HepG2 (cell line): ENCODE data around the gene DLG4. TPM values are rescaled to one million over a fixed set of nuclear protein-coding genes. Genes with fewer than 3 reads are reported as not detected.

Experiments used
- ATAC-seq: fragments of 200-7000 bp; cut with Tn5 transposase; 3 replicates; pipeline ENCODE4 v1.9.1; 2020; ENCODE audit warnings: mild to moderate bottlenecking, moderate library complexity
- BruUV-seq: library from RNA; stranded (reverse); fragments of 400-500 nt; replicated peaks from 2 replicates; lab custom pipeline; 2021; lab: Mats Ljungman, UMichigan
- CTCF ChIA-PET: fragments of 300-600 bp; formaldehyde crosslinking; extraction: SDS; loops from one replicate; lab custom pipeline; 2021; ENCODE audit warnings: low total read pairs, inconsistent platforms, low intra/inter-chr PET ratio; lab: Yijun Ruan, JAX
- POLR2A ChIA-PET: fragments of 350-600 bp; sonication (Branson Sonifier 250); formaldehyde crosslinking; loops from one replicate; lab custom pipeline; 2020; ENCODE audit warnings: antibody characterized with exemption, inconsistent platforms; lab: Yijun Ruan, JAX
- DNase-seq: peaks from one replicate; pipeline ENCODE4 v3.0.0-alpha.2; 2015; ENCODE audit warnings: low spot score
- FAIRE-seq: peaks from 3 replicates; lab custom pipeline; 2011; peaks lifted over from hg19 to GRCh38; lab: Jason Lieb, UNC
- H2AFZ ChIP-seq: one replicate; pipeline ENCODE4 v1.6.1; 2011; ENCODE audit warnings: low read length, inconsistent platforms
- H3K27ac ChIP-seq: fragments of 300-600 bp; 3 replicates; pipeline ENCODE4 v1.8.0; 2011; ENCODE audit warnings: mixed run types, mild to moderate bottlenecking, mixed read lengths, low read length, inconsistent platforms; ENCODE audit not compliant: insufficient read depth; ENCODE audit errors: extremely low read length
- H3K27me3 ChIP-seq, 2 experiments: fragments of 200-600 bp in 1 of 2; 2 replicates in 1 of 2; 3 replicates in 1 of 2; pipeline versions ENCODE4 v1.6.0 to v1.8.0; 2011; ENCODE audit warnings: low read length in 2 of 2, mild to moderate bottlenecking in 2 of 2, moderate library complexity in 2 of 2, inconsistent platforms in 1 of 2; ENCODE audit not compliant: insufficient read depth in 2 of 2, control insufficient read depth in 1 of 2
- H3K36me3 ChIP-seq, 2 experiments: fragments of 200-600 bp in 1 of 2; replicated peaks in 1 of 2; 2 replicates in 1 of 2; 3 replicates in 1 of 2; pipeline versions ENCODE4 v1.5.1 to v1.8.0; 2011; ENCODE audit warnings: low read length in 2 of 2, inconsistent platforms in 1 of 2; ENCODE audit not compliant: insufficient read depth in 2 of 2, control insufficient read depth in 1 of 2
- H3K4me1 ChIP-seq: 2 replicates; pipeline ENCODE4 v1.5.1; 2012; ENCODE audit warnings: low read length, inconsistent platforms; ENCODE audit not compliant: insufficient read depth
- H3K4me2 ChIP-seq: 2 replicates; pipeline ENCODE4 v1.6.0; 2011; ENCODE audit warnings: low read depth, low read length, inconsistent platforms
- H3K4me3 ChIP-seq, 3 experiments: fragments of 200-600 bp in 1 of 3; sonication (generic), shearing (Covaris generic) in 1 of 3; replicated peaks in 1 of 3; 2 replicates each; pipeline ENCODE4 v1.5.1; 2011 to 2016; ENCODE audit warnings: low read length in 3 of 3, inconsistent platforms in 2 of 3, low read depth in 2 of 3, mild to moderate bottlenecking in 2 of 3, control low read depth in 1 of 3, mixed read lengths in 1 of 3; ENCODE audit not compliant: insufficient read depth in 1 of 3
- H3K79me2 ChIP-seq: one replicate; pipeline ENCODE4 v1.6.1; 2011; ENCODE audit warnings: low read length, inconsistent platforms; ENCODE audit not compliant: insufficient read depth
- H3K9ac ChIP-seq: 2 replicates; pipeline ENCODE4 v1.6.0; 2011; ENCODE audit warnings: mild to moderate bottlenecking, low read depth, low read length, inconsistent platforms; ENCODE audit not compliant: insufficient read depth
- H3K9me3 ChIP-seq: 2 replicates; pipeline ENCODE4 v1.5.1; 2012; ENCODE audit warnings: mild to moderate bottlenecking, low read length
- H4K20me1 ChIP-seq: 2 replicates; pipeline ENCODE4 v1.6.0; 2011; ENCODE audit warnings: inconsistent platforms, mild to moderate bottlenecking, low read length, moderate library complexity; ENCODE audit not compliant: insufficient read depth
- FOSL1 ChIP-seq: sonication (generic); formaldehyde crosslinking; IDR thresholded peaks from 2 replicates; pipeline ENCODE4 v1.9.0; 2021; ENCODE audit warnings: missing genetic modification reagents, borderline replicate concordance
- GFI1 ChIP-seq: sonication (generic); formaldehyde crosslinking; IDR thresholded peaks from 2 replicates; pipeline ENCODE4 v1.5.0; 2020; ENCODE audit warnings: missing genetic modification reagents, mild to moderate bottlenecking, borderline replicate concordance
- LCORL ChIP-seq, 2 experiments: fragments of 450-650 bp in 1 of 2; sonication (generic) in 1 of 2; formaldehyde crosslinking in 1 of 2; IDR thresholded peaks; 2 replicates each; pipeline versions ENCODE4 v1.5.0 to v1.6.1; 2017 to 2020; ENCODE audit warnings: antibody characterized with exemption in 1 of 2, missing genetic modification reagents in 1 of 2
- NAIF1 ChIP-seq: sonication (generic); formaldehyde crosslinking; IDR thresholded peaks from 2 replicates; pipeline ENCODE4 v1.5.0; 2020; ENCODE audit warnings: mild to moderate bottlenecking, missing genetic modification reagents, borderline replicate concordance
- NR2C2 ChIP-seq: sonication (generic); formaldehyde crosslinking; IDR thresholded peaks from 2 replicates; pipeline ENCODE4 v1.4.0; 2020; ENCODE audit warnings: missing genetic modification reagents, mild to moderate bottlenecking, moderate library complexity, borderline replicate concordance
- POLR2A ChIP-seq, 2 experiments: IDR thresholded peaks; 2 replicates each; pipeline ENCODE4 v1.6.1; 2011; ENCODE audit warnings: low read depth in 2 of 2, low read length in 2 of 2, mild to moderate bottlenecking in 1 of 2, moderate library complexity in 1 of 2; ENCODE audit not compliant: insufficient read depth in 1 of 2
- SMAD3 ChIP-seq: sonication (generic); formaldehyde crosslinking; IDR thresholded peaks from 2 replicates; pipeline ENCODE4 v1.4.0; 2020; ENCODE audit warnings: missing genetic modification reagents
- SRY ChIP-seq: sonication (generic); formaldehyde crosslinking; IDR thresholded peaks from 2 replicates; pipeline ENCODE4 v1.8.0; 2022; ENCODE audit warnings: mild to moderate bottlenecking, missing genetic modification reagents
- TFE3 ChIP-seq: IDR thresholded peaks from 2 replicates; pipeline ENCODE4 v1.6.1; 2016
- ZFP90 ChIP-seq: sonication (generic); formaldehyde crosslinking; IDR thresholded peaks from 2 replicates; pipeline ENCODE4 v1.8.0; 2022; ENCODE audit warnings: missing genetic modification reagents, mild to moderate bottlenecking, inconsistent platforms, borderline replicate concordance
- ZKSCAN8 ChIP-seq: IDR thresholded peaks from 2 replicates; pipeline ENCODE4 v1.6.1; 2016; ENCODE audit warnings: borderline replicate concordance, missing genetic modification reagents, missing compliant biosample characterization
- ZMAT3 ChIP-seq: sonication (generic); formaldehyde crosslinking; conservative IDR thresholded peaks from 2 replicates; pipeline ENCODE4 v1.7.0; 2021; ENCODE audit warnings: missing genetic modification reagents
- ZNF33B ChIP-seq: sonication (generic); formaldehyde crosslinking; IDR thresholded peaks from 2 replicates; pipeline ENCODE4 v1.5.1; 2020; ENCODE audit warnings: mild to moderate bottlenecking, missing genetic modification reagents
- ZNF501 ChIP-seq: sonication (generic); formaldehyde crosslinking; IDR thresholded peaks from 2 replicates; pipeline ENCODE4 v1.5.1; 2020; ENCODE audit warnings: mild to moderate bottlenecking, moderate library complexity, missing genetic modification reagents
- ZNF597 ChIP-seq: sonication (generic); formaldehyde crosslinking; IDR thresholded peaks from 2 replicates; pipeline ENCODE4 v1.5.0; 2020; ENCODE audit warnings: missing genetic modification reagents
- ZNF614 ChIP-seq: IDR thresholded peaks from 2 replicates; pipeline ENCODE4 v1.6.1; 2018; ENCODE audit warnings: missing biosample characterization, missing genetic modification reagents, inconsistent platforms, borderline replicate concordance
- ZNF670 ChIP-seq: sonication (generic); formaldehyde crosslinking; IDR thresholded peaks from 2 replicates; pipeline ENCODE4 v1.8.0; 2022; ENCODE audit warnings: mild to moderate bottlenecking, missing genetic modification reagents, borderline replicate concordance
- WGBS: methylation state at CpG from one replicate; pipeline ENCODE4 v1.1.6; 2017; ENCODE audit warnings: low lambda C conversion rate; 5-methylcytosine and 5-hydroxymethylcytosine counted together
- in situ Hi-C: cut with HindIII; loops from 2 replicates; pipeline ENCODE4 v1.10.0; 2017; ENCODE audit warnings: low pct_unique_long_range_greater_than_20kb; ENCODE audit not compliant: extremely low pct_ligation_motif_present
- intact Hi-C: fragments of 100-400 bp; cut with micrococcal nuclease; formaldehyde crosslinking; loops from one replicate; pipeline ENCODE4 v1.10.0; 2022; ENCODE audit not compliant: unreplicated experiment
- polyA plus RNA-seq, 8 experiments: library from polyadenylated mRNA; depleted of rRNA in 3 of 8; stranded (reverse) in 7 of 8; unstranded in 1 of 8; fragments of >200 nt; fragmentation: Illumina TruSeq in 4 of 8; extraction: Trizol in 4 of 8; gene quantifications; 2 replicates each; pipeline versions ENCODE4 v1.2.1 to v1.2.3, GENCODE V29; 2011 to 2016; ENCODE audit warnings: low read depth in 4 of 8, missing spikeins in 1 of 8, mixed read lengths in 1 of 8; ENCODE audit not compliant: insufficient read depth in 1 of 8
- total RNA-seq, 5 experiments: library from RNA; depleted of rRNA; stranded (reverse); fragments of >200 nt; fragmentation: Illumina TruSeq; extraction: Trizol; gene quantifications; 2 replicates each; pipeline ENCODE4 v1.2.3, GENCODE V29; 2016; ENCODE audit warnings: low read depth in 1 of 5
- TF ChIP-seq, protein P1 (sequence below): sonication (generic); formaldehyde crosslinking; IDR thresholded peaks from 2 replicates; pipeline ENCODE4 v1.5.1; 2020; ENCODE audit warnings: mild to moderate bottlenecking, missing genetic modification reagents

Gene DLG4
- total and polyA plus RNA-seq, 2 of the 13 experiments (the other 11 are each of a cell fraction or from before 2014, with no cell fraction given), result 0.71 to 4.3 TPM

GRCh38 chr17:7183433-7184090, 36.1 kb downstream of the DLG4 start:
- peak; percentile 47 for ATAC-seq
- 69% methylated on average over 7 of the region's 7 CpGs for WGBS
- Histone ChIP-seq H3K9me3 (no peaks in the 10 kb centered on the region), H3K27ac (peak overlapping the region; percentile 60), H2AFZ (no peak overlapping the region), H3K27me3 (no peaks in the 10 kb centered on the region; a peak in 1 of 5 replicates), H3K4me3 (peak overlapping the region; percentile 14 to 64 (median 35)), H3K36me3 (no peaks in the 10 kb centered on the region), H3K9ac (peak overlapping the region; percentile 52; the same call in 1 of the 2 replicates), H4K20me1 (no peaks in the 10 kb centered on the region), H3K79me2 (peaks cover 6% of the 10 kb centered on the region), H3K4me1 (peaks cover 64% of the 10 kb centered on the region), H3K4me2 (peak overlapping the region; percentile 75)
- intact Hi-C loops, result no loop called here
- in situ Hi-C loops, result no loop called here
- ChIA-PET POLR2A (interaction anchor here (0.8 to 4.0 kb wide), 15 partner anchors 10 to 148 kb away, joined by 3 to 24 read pairs (median 6); partner anchors contain the start of genes ACADVL, ASGR2, DLG4 and GABARAP), CTCF (no interaction called here)
- DNase-seq, result peak; percentile 72
- no peak for FAIRE-seq
- no TSS peak for BruUV-seq
- TF ChIP-seq ZMAT3 (CRISPR knock-in tag), result 0 out of 2 replicates have a peak, but pooled peaks have one; percentile 10
- no peak for TF ChIP-seq ZNF670 (CRISPR knock-in tag)
- TF ChIP-seq NR2C2 (CRISPR knock-in tag), result 0 out of 2 replicates have a peak, but pooled peaks have one; percentile 19
- TF ChIP-seq NAIF1, result 0 out of 2 replicates have a peak, but pooled peaks have one; percentile 16
- no peak for TF ChIP-seq ZNF597 (CRISPR knock-in tag)
- no peak for TF ChIP-seq ZFP90 (CRISPR knock-in tag)
- no peak for TF ChIP-seq TFE3 (CRISPR knock-in tag)
- TF ChIP-seq POLR2A (IDR thresholded peaks at IDR 0.05; ENCODE audit: insufficient read depth in 1 of 2, low read depth in 2 of 2, low read length in 2 of 2), result 0 out of 4 replicates have a peak, but pooled peaks of 1 of the 2 experiments have one; percentile 2
- TF ChIP-seq ZNF501, result 0 out of 2 replicates have a peak, but pooled peaks have one; percentile 16
- TF ChIP-seq ZNF614, result 0 out of 2 replicates have a peak, but pooled peaks have one; percentile 9
- TF ChIP-seq ZKSCAN8, result 0 out of 2 replicates have a peak, but pooled peaks have one; percentile 29
- no peak for TF ChIP-seq FOSL1 (CRISPR knock-in tag)
- no peak for TF ChIP-seq LCORL (IDR thresholded peaks at IDR 0.05)
- peak; percentile 12; the same call in 1 of the 2 replicates for TF ChIP-seq LCORL (CRISPR knock-in tag; IDR thresholded peaks at IDR 0.05)
- 0 out of 2 replicates have a peak, but pooled peaks have one; percentile 11 for TF ChIP-seq GFI1
- TF ChIP-seq SMAD3 (CRISPR knock-in tag), result no peak
- TF ChIP-seq, protein P1, sequence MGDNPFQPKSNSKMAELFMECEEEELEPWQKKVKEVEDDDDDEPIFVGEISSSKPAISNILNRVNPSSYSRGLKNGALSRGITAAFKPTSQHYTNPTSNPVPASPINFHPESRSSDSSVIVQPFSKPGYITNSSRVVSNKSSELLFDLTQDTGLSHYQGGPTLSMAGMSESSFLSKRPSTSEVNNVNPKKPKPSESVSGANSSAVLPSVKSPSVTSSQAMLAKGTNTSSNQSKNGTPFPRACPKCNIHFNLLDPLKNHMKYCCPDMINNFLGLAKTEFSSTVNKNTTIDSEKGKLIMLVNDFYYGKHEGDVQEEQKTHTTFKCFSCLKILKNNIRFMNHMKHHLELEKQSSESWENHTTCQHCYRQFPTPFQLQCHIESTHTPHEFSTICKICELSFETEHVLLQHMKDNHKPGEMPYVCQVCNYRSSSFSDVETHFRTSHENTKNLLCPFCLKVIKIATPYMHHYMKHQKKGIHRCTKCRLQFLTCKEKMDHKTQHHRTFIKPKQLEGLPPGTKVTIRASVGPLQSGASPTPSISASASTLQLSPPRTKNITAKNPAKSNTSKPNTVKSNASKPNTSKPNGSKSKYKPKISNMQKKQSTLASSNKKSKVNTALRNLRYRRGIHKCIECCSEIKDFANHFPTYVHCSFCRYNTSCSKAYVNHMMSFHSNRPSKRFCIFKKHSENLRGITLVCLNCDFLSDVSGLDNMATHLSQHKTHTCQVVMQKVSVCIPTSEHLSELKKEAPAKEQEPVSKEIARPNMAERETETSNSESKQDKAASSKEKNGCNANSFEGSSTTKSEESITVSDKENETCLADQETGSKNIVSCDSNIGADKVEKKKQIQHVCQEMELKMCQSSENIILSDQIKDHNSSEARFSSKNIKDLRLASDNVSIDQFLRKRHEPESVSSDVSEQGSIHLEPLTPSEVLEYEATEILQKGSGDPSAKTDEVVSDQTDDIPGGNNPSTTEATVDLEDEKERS (CRISPR knock-in tag), result peak; percentile 25; the same call in 1 of the 2 replicates
- no peak for TF ChIP-seq SRY
- TF ChIP-seq ZNF33B (CRISPR knock-in tag), result no peak
